ENCODE results near the gene VAPB.

Gene VAPB

DNA sequence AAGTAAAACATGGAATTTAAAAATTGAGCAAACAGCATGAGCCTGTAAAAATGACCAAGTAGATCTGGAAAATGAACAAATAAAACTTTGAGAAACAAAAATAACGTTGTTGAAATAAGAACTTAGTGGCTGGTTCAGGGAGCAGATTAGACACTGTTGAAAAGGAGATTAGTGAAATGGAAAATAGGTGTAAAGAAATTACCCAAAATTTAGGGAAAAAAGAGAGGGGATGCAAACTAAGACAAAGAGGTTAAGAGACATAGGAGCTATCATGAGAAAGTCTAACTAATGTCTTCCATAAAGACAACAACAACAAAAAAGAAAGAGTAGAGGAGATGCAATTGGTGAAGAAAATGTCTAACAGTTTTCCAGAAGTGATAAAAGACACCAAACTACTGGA is 97.2 kb downstream of the VAPB start:
- DNase-seq = no peak

DNA sequence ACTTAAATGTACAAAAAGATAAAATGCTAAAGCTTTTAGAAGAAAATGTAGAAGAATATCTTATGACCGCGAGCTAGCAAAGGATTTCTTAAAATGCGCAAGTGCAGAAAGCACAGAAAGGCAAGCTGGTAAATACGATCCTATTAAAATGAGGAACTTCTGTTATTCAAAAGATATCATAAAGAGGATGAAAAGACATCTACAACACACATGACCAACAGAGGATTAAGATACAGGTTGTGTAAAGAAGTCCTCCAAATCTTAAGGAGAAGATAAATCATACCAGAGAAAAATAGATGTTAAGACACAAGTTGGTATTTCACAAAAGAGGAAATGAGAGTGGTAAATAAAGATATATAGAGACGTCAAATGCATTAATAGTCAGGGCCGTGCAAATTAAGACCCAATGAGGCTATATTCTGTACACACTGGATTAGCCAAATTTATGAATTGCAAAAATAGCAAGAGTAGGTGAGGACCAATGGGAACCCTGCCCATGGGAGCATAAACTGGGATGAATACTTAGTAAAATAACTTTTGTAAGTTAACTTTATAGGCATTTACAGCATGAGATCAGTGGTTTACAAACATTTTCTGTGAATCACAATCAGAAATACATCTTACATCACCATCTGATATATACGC is 103.2 kb downstream of the VAPB start:
- no peak for DNase-seq

DNA sequence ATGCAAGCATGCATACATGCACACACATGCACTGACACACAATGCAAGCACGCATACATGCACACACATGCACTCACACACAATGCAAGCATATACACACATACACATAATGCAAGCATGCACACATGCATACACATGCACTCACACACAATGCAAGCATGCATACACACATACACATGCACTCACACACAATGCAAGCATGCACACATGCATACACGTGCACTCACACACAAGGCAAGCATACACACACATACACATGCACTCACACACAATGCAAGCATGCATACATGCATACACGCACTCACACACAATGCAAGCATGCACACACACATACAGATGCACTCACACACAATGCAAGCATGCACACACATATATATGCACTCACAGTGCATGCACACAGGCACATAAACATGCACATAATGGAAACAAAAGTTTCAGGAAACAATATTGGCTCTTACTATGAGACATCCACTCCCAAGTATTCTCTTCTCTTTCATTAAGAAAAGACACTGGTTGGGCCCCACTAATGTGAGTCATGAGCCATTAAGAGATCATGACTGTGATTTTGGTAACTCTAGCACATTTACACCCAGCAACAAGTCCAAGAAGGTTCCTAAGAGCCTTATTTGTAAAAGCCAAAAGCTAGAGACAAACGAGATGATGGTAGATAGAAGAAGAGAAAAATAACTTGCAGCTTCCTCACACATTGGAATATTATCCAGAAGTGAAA is 103.9 kb downstream of the VAPB start:
- no peak for DNase-seq

DNA sequence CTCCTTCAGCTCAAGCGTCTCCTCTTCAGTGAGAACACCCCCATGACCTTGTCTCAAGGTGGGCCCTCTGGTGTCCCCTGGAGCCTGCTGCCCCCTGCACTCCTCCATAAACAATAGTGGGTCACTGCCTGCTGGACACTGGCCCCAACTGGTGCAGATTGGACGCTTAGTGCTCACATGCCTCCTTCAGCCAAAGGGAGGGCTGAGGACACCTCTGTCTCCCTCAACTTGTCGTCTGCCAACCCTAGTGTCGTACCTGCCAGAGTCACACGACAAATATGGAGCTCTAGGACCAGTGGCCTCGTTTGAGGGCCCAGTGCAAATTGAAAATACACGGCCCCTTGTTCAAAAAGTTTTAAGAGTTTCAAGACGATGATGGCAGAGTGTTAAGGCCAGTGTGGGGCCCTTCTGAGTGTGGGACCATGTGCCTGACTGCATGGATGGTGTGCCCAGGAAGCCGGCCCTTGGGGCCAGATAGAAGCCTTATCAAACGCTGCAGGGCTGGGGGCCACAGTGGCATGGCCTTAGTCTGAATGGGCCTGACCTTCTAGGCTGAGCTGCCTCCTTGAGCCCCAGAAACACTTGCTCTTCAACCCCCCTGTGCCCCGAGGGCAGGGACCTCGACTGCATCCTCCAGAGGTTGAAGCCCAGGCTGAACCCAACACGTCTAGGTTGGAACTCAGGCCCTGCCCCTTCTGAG is 106.0 kb downstream of the VAPB start:
- no peak for DNase-seq

DNA sequence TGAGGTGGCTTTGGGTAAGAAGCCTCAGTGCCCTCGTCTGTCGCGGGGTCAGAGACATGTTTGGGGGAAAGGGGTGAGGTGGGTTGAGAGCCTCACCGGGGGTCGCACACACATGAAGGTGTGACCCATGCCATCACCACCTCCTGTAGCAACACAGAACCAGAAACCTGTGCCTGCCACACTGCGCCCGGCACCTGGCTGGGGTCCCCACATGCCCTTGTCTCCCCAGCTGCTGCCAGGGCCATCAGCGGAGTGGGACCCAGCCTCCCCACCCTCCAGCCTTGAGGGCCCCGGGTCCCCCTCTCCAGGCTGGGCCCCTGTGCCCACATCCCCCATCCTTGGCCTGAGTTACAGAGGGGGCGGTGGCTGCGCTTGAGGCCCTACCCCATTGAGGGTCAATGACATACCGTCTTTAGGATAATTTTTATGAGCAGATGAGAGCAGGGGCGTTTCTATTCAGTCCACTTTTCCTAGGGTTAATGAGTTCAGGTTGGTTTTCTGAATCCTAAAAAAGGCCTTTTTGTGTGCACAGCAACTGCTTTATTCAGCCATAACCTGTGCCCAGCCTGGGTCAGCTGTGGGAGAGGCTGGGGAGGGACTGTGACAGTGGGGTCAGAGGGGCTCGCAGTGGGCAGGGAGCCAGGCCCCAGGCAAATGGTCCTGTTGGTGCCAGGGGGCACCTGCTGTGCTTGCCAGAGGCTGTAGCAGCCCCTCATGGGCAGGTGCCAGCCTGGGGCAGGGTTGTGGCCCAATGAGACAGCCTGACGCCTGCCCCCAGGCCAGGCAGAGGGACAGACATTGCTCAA is 106.8 kb downstream of the VAPB start:
- DNase-seq = no peak

DNA sequence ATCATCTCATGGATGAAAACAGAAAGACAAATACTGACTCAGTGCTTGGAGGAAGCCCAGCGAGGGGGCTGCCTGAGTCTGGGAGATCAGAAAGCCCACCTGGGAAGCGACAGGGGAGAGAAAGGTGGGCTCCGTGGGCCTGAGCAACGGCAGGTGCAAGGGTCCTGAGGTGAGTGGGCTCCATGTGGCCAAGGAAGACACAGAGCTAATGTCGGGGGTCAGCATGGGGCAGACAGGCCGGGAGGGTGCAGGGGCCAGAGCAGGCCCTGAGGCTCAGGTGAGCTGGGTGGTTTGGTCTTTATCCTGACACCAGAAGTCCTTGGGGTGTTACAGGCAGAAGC is 107.4 kb downstream of the VAPB start:
- DNase-seq = no peak

DNA sequence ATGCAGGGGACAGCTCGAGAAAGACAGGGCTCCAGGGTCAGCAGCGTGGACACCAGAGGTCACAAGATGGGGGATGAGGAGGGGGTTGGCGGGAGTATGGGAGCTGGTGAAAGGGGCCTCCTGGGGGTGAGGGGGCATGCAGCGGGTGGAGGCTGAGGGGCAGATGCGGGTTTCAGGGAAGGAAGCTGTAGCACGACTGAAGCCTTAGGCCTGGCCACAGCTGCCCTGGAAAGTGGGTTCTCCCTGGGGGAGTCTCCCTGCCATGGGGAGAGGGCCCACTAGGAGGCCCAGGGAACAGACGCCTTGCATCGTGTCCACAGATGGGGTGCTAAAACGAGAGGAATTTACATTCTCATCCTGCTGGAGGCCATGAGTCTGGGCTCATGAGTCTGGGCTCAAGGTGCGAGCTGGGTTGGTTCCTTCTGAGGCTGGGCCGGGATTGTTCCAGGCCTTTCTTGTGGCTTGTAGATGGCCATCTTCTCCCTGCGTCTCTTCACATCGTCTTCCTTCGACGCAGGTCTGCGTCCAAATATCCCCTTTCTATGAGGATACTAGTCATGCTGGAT is 108.1 kb downstream of the VAPB start:
- DNase-seq = no peak

DNA sequence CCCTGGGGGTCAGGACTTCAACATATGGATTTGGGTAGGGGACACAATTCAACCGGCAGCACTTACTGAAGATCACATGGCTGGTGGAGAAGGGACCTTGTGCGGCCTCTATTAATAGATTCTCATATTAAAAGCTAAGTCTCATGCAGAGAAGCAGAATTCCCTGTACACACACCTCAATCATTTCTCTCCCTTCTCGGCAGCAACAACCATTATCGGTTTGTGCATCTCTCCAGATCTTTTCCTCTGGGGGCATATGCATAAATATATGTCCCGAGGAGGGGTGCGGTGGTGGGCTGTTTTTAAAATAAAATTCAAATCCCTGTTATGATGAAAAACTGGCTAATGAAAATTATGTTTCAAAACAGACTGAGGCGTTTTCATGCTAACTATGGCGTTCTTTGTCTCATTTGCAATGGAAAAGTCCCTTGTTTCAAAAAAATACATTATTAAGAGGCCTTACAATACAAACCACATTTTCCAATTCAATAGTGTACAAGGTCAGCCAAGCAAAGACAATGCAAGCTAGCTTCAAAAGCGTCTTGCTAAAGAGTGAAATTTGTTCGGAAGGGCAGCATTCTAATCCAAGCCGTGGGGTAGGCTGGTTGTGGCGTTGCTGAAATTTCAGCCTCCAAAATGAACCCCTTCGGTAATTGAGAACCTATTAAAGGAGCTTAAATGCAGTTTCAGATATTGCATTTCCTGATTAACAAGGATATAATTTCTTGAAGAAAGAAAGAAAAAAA is 108.9 kb downstream of the VAPB start:
- DNase-seq = no peak

DNA sequence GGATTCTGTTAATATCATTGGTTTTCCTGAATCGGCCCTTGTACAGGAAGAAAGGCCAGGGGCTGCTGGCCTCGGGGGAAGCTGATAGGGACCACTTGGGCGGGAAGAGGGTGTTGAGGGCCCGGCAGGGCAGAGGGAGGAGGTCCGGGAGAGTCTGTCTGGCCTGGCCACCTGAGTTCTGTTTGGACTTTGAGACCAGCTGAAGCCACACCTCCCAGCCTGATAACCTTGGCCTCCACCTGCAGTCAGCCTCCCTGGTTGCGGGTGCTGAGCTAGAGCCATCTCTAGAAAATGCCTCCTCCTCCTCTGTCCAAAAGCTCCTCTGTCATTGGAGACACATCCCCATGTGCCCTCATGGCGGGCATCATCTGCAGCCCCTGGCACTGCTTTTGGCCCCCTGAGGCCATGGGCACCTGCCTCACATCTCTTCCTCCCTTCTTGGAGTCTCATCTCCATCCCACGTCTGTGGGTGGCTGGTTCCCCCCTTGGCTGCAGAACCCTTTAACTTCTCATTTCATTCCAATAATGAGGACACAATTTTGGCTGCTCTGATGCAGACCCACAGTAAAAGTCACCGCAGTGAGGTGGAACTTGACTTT is 109.5 kb downstream of the VAPB start:
- DNase-seq = no peak

DNA sequence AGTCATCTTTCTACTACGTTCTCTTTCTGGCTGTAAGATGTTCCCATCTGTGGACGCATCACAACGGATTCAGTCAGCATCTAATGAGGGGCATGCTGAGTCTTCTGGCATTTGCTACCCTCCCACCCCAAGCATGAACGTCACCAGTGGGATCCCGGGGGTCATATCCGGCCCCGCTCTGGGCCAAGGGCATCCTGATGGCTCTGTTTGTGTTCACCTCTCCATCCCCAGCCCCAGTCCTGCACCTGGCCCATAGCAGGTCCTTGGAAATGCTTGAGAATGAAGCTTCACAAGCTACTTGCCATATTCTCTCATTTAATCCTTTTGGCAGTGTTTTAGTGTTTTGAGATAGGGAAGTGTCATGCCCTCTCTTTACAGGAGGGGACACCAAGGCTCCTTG is 111.2 kb downstream of the VAPB start:
- no peak for DNase-seq

All from CD4-positive, alpha-beta T cell treated with Interleukin-17A for 1 hour (primary cell).